ENCODE data around the gene SELENON. TPM values are rescaled to one million over a fixed set of nuclear protein-coding genes. Genes with fewer than 3 reads are reported as not detected.

SELENON gene
- total and polyA plus RNA-seq, 10 of the 15 experiments (the other 5 are each of a cell fraction or from before 2014, with no cell fraction given): 0.07 to 5.1 (median 0.80) TPM

DNA sequence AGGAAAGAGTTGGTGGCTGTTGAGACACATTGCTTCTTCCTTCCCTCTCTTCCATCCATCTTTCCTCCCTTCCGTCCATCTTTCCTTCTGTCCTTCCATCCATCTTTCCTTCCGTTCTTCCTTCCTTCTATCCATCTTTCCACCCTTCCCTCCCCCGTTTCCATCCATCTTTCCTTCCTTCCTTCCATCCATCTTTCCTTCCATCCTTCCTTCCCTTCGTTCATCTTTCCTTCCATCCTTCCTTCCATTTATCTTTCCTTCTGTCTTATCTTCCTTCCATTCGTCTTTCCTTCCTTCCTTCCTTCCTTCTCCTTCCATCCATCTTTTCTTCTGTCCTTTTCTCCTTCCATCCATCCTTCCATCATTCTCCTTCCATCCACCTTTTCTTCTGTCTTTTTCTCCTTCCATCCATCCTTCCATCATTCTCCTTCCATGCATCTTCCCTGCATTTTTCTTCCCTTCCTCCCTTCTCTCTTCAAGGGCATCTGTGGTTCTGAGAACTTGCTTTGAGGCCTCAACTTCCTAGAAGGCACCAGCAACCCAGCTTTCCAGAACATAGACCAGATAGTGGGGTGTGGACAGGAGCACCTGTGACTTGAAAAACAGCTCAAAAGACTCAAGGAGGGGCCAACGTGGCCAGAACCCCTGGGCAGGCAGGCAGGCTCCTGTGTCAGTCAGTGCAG is 48.9 kb upstream of the SELENON start:
- Histone ChIP-seq H2AFZ (ENCODE audit: control insufficient read depth, low read depth, low read length) (no peak overlapping the region), H4K20me1 (ENCODE audit: control insufficient read depth, insufficient read depth) (peaks cover 3% of the 10 kb centered on the region; the same call in 1 of the 2 replicates), H3K9ac (ENCODE audit: control insufficient read depth, insufficient read depth, low read length) (no peak overlapping the region), H3K79me2 (ENCODE audit: control insufficient read depth, insufficient read depth, low read length) (no peaks in the 10 kb centered on the region), H3K4me2 (ENCODE audit: control insufficient read depth, insufficient read depth) (no peak overlapping the region), H3K9me3 (replicated peaks; ENCODE audit: control insufficient read depth, insufficient read depth, low read length) (no peaks in the 10 kb centered on the region), H3K36me3 (ENCODE audit: control insufficient read depth in 2 of 2, insufficient read depth in 2 of 2, low read length in 1 of 2) (no peaks in the 10 kb centered on the region), H3K4me3 (no peak overlapping the region), H3K4me1 (ENCODE audit: control insufficient read depth, insufficient read depth, low read length) (no peaks in the 10 kb centered on the region), H3K27me3 (replicated peaks in 1 of 2; ENCODE audit: control insufficient read depth in 2 of 2, insufficient read depth in 2 of 2, low read length in 1 of 2) (peaks cover 3 to 7% of the 10 kb centered on the region in 2 experiments), H3K27ac (ENCODE audit: control insufficient read depth, insufficient read depth) (no peak overlapping the region)
- ChIA-PET SMC1A (ENCODE audit: uncharacterized antibody, unreplicated experiment) (no interaction called here), CTCF (no interaction called here), RAD21 (ENCODE audit: unreplicated experiment) (no interaction called here), POLR2A (no interaction called here)
- TF ChIP-seq WRNIP1 (IDR thresholded peaks at IDR 0.05; ENCODE audit: borderline replicate concordance, low read depth, low read length) (no peak), CEBPB (IDR thresholded peaks at IDR 0.05; ENCODE audit: borderline replicate concordance in 1 of 2, low read depth in 2 of 2, low read length in 2 of 2) (no peak), ATF7 (IDR thresholded peaks at IDR 0.05; ENCODE audit: low read depth) (no peak), IRF4 (IDR thresholded peaks at IDR 0.05; ENCODE audit: low read depth, low read length) (no peak)
- TF ChIP-seq, protein P1, sequence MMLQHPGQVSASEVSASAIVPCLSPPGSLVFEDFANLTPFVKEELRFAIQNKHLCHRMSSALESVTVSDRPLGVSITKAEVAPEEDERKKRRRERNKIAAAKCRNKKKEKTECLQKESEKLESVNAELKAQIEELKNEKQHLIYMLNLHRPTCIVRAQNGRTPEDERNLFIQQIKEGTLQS (IDR thresholded peaks at IDR 0.05; ENCODE audit: borderline replicate concordance, extremely low read depth, low read depth, low read length): no peak
- TF ChIP-seq, protein P2, sequence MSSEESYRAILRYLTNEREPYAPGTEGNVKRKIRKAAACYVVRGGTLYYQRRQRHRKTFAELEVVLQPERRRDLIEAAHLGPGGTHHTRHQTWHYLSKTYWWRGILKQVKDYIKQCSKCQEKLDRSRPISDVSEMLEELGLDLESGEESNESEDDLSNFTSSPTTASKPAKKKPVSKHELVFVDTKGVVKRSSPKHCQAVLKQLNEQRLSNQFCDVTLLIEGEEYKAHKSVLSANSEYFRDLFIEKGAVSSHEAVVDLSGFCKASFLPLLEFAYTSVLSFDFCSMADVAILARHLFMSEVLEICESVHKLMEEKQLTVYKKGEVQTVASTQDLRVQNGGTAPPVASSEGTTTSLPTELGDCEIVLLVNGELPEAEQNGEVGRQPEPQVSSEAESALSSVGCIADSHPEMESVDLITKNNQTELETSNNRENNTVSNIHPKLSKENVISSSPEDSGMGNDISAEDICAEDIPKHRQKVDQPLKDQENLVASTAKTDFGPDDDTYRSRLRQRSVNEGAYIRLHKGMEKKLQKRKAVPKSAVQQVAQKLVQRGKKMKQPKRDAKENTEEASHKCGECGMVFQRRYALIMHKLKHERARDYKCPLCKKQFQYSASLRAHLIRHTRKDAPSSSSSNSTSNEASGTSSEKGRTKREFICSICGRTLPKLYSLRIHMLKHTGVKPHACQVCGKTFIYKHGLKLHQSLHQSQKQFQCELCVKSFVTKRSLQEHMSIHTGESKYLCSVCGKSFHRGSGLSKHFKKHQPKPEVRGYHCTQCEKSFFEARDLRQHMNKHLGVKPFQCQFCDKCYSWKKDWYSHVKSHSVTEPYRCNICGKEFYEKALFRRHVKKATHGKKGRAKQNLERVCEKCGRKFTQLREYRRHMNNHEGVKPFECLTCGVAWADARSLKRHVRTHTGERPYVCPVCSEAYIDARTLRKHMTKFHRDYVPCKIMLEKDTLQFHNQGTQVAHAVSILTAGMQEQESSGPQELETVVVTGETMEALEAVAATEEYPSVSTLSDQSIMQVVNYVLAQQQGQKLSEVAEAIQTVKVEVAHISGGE (CRISPR knock-in tag; IDR thresholded peaks at IDR 0.05): no peak
- TF ChIP-seq, protein P3, sequence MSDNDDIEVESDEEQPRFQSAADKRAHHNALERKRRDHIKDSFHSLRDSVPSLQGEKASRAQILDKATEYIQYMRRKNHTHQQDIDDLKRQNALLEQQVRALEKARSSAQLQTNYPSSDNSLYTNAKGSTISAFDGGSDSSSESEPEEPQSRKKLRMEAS (IDR thresholded peaks at IDR 0.05; ENCODE audit: low read depth, low read length): no peak
- in situ Hi-C loops (cut with MboI): no loop called here
- no peak for DNase-seq (ENCODE audit: low read depth, low spot score)
- no peak for FAIRE-seq
- WGBS (ENCODE audit: insufficient coverage, insufficient replicate concordance, low lambda C conversion rate, missing lambda C conversion rate): 14% methylated on average over 5 of the region's 6 CpGs
- ATAC-seq: no peak
- intact Hi-C loops (cut with micrococcal nuclease; ENCODE audit: unreplicated experiment): no loop called here
- no TSS peak for BruUV-seq (replicated peaks)

All from GM12878 (cell line).